Measurements from ENCODE around the gene KLC4. TPM values are rescaled to one million over a fixed set of nuclear protein-coding genes. Genes with fewer than 3 reads are reported as not detected.
"Not testable (repeated sequence)": the region's sequence is repeated elsewhere in the genome, so short reads cannot be mapped to it uniquely, and the experiment has no call there.

Gene KLC4
- total RNA-seq, 1 donor from 2014 or later = 18.1 TPM

DNA sequence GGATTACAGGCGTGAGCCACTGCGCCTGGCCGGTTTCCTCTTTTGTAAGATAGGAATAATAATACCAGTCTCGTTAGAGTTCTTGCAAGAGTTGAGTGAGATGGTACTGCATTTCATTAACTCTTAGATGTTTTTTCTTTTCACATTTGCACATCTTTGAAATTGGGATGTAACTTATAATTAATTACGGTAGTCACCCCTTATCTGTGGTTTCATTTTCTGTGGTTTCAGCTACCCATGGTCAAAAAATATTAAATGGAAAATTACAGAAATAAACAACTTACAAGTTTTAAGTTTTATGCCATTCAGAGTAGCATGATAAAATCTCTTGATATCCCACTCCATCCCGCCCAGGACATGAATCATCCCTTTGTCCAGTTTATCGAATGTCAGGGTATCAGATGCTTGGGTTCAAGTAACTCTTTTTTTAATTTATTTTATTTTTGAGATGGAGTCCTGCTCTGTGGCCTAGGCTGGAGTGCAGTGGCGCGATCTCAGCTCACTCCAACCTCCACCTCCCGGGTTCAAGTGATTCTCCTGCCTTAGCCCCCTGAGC is 32.1 kb downstream of the KLC4 start:
- no peak for DNase-seq (ENCODE audit: low spot score)

- no peak for DNase-seq (ENCODE audit: low spot score)
Observed at GRCh38 chr6:43092635-43093034, 33.2 kb downstream of the KLC4 start.

- DNase-seq (ENCODE audit: low spot score) = no peak
Observed at GRCh38 chr6:43093436-43094289, 34.2 kb downstream of the KLC4 start.

- no peak for DNase-seq (ENCODE audit: low spot score)
Observed at GRCh38 chr6:43095939-43096338, 36.5 kb downstream of the KLC4 start.

DNA sequence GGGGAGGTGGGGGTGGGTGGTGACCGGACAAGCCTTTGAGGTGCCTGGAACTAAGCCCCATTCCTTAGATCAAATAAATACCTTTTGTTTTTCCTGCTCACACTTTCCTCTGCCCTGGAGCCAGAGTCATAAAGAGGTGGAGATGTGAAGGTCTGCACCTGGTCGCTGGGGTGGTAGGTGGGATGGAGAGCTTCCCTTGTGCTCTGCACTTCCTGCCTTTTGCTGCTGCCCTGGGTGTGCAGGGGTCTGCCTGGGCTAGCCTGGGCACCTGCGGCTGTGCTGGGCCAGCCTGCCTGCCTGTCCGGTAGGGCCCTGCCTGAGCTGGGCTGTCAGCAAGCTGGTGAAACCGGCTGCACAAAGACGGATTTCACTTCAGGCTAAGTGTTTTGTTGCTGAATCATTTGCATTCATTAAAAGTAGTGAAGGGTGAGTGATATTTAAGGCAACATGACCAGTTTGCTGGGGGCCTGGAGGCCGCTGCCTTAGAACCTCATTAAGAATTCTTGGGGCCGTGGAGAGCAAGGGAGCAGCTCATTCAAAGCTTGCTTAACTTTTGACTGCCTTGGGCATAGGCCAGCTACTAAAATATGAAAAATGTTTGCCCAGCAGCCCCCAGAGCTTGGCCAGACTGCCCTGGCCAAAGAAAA is 37.1 kb downstream of the KLC4 start:
- no peak for DNase-seq (ENCODE audit: low spot score)

DNA sequence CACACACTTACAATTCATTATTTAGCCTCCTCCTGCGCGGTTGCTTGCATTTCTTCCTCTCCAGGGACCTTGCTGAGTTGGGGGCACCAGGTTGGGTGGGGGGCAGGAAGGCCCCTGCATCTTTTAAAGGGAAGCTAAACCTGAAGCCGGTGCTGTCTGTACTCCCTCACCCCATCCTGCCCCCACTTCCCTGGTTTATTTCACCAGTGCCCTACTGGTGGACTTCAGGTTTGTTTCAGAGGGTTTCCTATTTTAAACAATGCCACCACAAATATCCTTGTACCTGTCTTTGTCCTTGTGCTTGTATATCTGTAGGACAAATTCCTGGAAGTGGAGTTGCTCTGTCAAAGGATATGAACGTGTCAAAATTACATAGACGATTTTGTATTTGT is 37.7 kb downstream of the KLC4 start:
- no peak for DNase-seq (ENCODE audit: low spot score)

DNA sequence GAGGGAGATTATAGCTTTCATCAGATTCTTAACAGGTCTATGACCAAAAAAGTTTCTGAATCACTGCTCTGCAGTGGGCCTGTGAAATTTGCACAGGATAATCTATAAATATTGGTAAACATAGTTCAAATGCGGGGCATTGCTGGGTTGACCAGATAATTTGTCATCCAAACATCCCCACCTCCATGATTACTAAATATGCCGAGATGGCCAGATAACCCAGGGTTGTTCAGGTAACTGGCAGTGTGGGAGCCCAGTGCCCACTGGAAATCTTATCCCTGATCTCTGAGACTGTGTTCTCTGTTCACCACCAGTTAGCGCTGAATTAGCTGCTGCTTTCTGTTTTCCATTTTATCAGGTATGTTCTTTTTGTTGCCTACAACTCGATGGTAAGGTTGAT is 38.1 kb downstream of the KLC4 start:
- DNase-seq (ENCODE audit: low spot score) = no peak

DNA sequence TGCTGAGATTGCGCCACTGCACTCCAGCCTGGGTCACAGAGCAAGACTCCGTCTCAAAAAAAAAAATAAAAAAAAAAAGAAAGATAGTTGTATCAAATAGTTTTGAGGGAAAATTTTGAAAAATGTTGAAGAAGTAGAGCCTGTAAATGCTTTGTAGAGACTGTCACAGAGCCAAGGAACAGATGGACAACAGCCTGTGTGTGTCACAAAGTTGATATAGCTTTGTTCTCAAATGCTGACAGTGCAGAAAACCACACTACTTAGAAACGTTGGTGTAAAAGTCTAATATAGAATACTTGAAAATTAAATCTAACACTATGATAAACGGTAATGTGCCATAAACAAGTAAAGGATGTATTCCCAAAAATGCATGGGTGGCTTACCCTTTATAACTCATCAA is 42.1 kb downstream of the KLC4 start:
- DNase-seq (ENCODE audit: low spot score) = no peak

- DNase-seq (ENCODE audit: low spot score) = no peak
Observed at GRCh38 chr6:43103253-43103876, 43.9 kb downstream of the KLC4 start.

GRCh38 chr6:43105538-43106222 is 46.2 kb downstream of the KLC4 start:
- no peak for DNase-seq (ENCODE audit: low spot score)

- DNase-seq (ENCODE audit: low spot score) = no peak
Observed at GRCh38 chr6:43107344-43108062, 48.1 kb downstream of the KLC4 start.

GRCh38 chr6:43113431-43114260 is 54.2 kb downstream of the KLC4 start:
- no peak for DNase-seq (ENCODE audit: low spot score)

DNA sequence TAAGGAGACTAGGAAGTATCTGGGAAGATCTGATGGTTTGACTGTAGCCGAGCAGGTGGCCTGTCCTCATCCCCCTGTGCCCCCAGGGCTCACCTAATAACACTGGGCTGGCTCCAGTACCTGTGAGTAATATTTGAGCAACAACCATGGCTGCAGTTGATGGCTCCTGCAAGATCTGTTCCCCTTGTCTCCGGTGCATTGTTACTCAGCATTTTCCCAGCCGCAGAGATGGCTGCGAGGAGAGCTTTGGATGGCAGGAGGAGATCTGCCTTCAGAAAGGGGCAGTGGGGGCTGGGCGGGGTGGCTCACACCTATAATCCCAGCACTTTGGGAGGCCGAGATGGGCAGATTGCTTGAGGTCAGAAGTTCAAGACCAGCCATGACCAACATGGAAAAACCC is 55.9 kb downstream of the KLC4 start:
- no peak for DNase-seq (ENCODE audit: low spot score)

GRCh38 chr6:43117466-43117865 is 58.0 kb downstream of the KLC4 start:
- DNase-seq (ENCODE audit: low spot score) = not testable (repeated sequence)

DNA sequence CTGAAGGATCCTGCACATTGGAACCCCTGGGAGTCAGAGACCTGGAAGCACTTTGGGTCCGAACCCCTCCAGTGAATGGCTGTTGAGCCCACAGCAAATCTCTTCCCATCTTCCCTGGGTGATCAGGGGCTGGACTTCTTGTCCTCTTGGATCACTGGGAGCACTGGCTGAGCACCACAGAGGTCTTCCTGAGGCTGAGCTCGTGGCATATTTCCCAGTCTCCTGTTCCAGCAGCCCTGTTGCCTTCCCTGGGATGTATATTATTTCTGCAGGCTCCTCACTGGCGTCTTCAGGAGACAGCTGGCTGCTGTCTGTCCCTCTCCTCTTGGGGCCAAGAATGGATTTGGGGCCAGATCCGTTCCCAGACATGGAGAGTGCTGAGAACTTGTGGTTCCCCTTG is 60.1 kb downstream of the KLC4 start:
- DNase-seq (ENCODE audit: low spot score) = no peak

- DNase-seq (ENCODE audit: low spot score) = no peak
Observed at GRCh38 chr6:43120101-43120763, 60.8 kb downstream of the KLC4 start.

DNA sequence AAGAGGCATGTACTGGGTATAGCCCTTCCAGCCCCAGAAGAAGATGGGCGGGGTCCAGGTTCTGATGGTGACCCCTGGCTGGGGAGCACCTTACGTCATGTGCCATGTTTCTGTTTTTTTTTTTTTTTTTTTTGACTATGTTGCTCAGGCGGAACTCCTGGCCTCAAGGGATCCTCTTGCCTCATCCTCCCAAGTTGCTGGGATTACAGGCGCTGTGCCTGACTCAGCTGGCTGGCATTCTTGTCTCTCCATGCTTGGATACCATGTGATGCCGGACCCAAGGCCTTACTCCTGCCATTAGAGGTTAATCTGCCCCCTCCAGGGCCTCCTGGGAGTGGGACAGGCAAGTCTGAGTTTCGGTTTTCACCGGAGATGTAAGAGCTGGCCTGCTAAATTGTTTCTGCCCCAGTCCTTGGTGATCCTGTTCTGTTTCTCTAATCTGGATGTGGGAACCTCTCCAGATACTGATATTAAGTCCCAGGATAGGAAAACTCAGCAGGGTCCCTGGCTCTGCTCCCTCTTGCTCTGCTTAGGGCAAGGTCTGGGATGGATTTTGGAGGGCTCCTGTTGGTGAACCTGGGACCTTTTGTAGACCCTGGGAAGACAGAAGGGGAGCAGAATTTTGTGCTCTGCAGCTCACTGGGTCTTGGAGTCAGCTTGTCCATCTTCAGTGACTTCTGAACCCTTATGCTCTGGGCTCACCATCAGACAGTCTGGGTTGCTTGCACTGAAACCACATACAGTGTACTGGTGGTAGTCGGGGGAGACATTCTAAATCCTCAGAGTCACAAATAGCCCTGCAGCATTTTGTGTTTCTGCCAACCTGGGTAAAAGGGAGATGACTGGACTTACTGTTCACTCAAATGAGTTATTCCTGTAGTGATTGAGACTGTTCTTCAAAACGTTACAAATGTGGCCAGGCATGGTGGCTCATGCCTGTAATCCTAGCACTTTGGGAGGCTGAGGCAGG is 61.8 kb downstream of the KLC4 start:
- no peak for DNase-seq (ENCODE audit: low spot score)

DNA sequence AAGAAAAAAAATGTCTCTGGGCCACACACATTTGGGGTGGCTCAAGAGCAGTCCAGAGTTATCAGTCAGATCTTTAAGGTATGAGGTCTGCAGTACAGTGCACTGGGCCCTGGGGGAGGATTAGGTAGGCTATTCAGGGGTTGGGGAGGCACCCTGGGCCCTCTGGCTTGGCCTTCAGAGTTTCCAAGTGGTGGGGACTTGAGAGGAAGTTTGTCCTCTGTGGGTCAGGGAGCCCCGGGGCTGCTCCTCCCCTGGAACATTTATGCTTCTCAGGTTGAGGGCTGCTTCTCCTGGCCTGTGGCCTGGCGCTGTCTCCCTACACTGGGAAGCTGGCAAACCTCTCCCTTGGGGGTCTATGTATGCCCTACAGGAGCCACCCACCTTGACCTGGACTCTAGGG is 62.7 kb downstream of the KLC4 start:
- no peak for DNase-seq (ENCODE audit: low spot score)

All from mesenteric fat pad (tissue), 1 donor.